Activated naive CD4-positive, alpha-beta T cell treated with anti-CD3 and anti-CD28 coated beads for 36 hours (primary cell): Measurements from ENCODE around the gene B3GALT6. TPM values are rescaled to one million over a fixed set of nuclear protein-coding genes. Genes with fewer than 3 reads are reported as not detected.

Source experiments
- CTCF ChIA-PET: fragments of 350-600 bp; sonication (Branson Sonifier 250); formaldehyde crosslinking; loops from one replicate; lab custom pipeline; 2021; ENCODE audit warnings: antibody characterized with exemption; lab: Charles Lee
- DNase-seq: peaks from one replicate; pipeline ENCODE4 v3.0.0-alpha.2; 2020
- H3K27ac Mint-ChIP-seq: one replicate; pipeline ENCODE4 v1.8.0; 2021; ENCODE audit warnings: mild to moderate bottlenecking, mixed read lengths
- H3K27me3 Mint-ChIP-seq: one replicate; pipeline ENCODE4 v1.8.0; 2021; ENCODE audit warnings: low read depth, mixed read lengths
- H3K36me3 Mint-ChIP-seq: one replicate; pipeline ENCODE4 v1.8.0; 2021; ENCODE audit warnings: low read depth, mixed read lengths
- H3K4me1 Mint-ChIP-seq: one replicate; pipeline ENCODE4 v1.8.0; 2021; ENCODE audit warnings: low read depth, mixed read lengths
- H3K4me3 Mint-ChIP-seq: one replicate; pipeline ENCODE4 v1.8.0; 2021; ENCODE audit warnings: mild to moderate bottlenecking, moderate library complexity, mixed read lengths
- H3K9me3 Mint-ChIP-seq: one replicate; pipeline ENCODE4 v1.8.0; 2021; ENCODE audit warnings: mixed read lengths
- intact Hi-C: fragments of 100-400 bp; cut with micrococcal nuclease; formaldehyde crosslinking; loops from one replicate; pipeline ENCODE4 v1.15.1; 2023
- total RNA-seq, 2 experiments: library from RNA; stranded (reverse); gene quantifications; one replicate each; pipeline ENCODE4 v1.2.3, GENCODE V29; 2021

The B3GALT6 gene
- total RNA-seq, 2 experiments from 2014 or later: 8.7 to 9.9 TPM

GRCh38 chr1:1239227-1239613, 7.2 kb downstream of the B3GALT6 start:
- H3K27ac Mint-ChIP-seq: no peak overlapping the region
- CTCF ChIA-PET: interaction anchor here (0.6 to 0.8 kb wide), 2 partner anchors 117 to 130 kb away, joined by 3 to 4 read pairs; no protein-coding TSS in a partner anchor
- H3K4me1 Mint-ChIP-seq: peaks cover 5% of the 10 kb centered on the region
- H3K9me3 Mint-ChIP-seq: no peaks in the 10 kb centered on the region
- H3K27me3 Mint-ChIP-seq: peaks cover 3% of the 10 kb centered on the region
- H3K4me3 Mint-ChIP-seq: no peak overlapping the region
- peaks cover 2% of the 10 kb centered on the region for H3K36me3 Mint-ChIP-seq
- DNase-seq: no peak
- intact Hi-C loops: loop anchor here (10.0 kb wide), 1 partner anchor 204 kb away; no protein-coding TSS in a partner anchor

DNA sequence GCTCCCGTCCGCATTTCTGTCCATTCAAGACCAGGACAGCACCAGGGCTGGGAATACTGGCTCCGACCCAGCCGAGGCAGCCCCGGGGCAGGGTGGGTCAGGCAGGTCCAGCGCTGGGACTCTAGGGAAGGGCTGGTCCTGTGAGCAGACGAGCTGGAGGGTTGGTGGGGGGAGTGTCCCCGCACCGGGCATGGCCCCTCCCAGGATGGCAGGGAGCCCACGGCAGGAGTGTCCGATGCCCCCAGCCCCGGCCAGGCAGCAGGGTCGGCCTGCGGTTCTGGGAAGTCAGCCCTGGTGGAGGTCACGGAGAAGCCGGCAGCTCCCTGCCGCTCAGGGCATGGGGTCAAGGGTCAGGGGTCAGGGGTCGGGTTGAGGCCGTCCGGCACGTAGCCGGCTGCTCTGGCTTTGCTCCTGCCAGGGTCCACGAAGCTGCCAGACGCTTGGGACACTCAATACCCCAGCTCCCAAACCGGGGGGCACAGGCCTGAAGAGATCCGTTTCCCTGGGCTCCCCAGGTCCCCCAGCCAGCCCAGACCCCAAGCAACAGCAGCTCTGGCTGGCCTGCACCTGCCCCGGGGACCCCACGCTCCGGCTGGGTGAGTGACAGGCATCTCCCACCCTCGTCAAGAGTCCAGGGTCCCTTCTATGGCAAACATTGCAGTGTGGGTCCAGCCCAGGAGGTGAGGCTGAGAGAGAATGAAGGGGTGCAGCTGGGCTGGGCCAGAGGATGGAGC, 7.7 kb downstream of the B3GALT6 start:
- H3K4me3 Mint-ChIP-seq: no peak overlapping the region
- H3K36me3 Mint-ChIP-seq: no peaks in the 10 kb centered on the region

DNA sequence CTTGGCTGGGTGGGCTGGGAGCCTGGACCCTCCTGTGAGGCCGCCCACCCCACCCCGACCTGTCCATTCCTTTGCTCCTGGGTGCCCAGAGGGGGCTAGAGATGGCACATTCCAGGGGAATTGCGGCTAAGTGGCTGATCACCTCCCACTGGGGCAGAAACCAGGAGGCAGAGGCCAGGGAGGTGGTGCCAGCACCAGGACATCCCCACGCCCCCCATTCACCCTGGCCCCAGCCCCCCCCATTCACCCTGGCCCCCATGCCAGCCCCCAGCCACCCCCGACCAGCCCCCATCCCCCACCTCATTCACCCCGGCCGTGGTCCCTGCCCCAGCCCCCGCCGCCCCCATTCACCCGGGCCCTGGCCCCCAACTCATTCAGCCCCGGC, 8.3 kb downstream of the B3GALT6 start:
- Mint-ChIP-seq H3K4me3 (no peak overlapping the region), H3K36me3 (no peaks in the 10 kb centered on the region), H3K27me3 (peaks cover 3% of the 10 kb centered on the region), H3K9me3 (no peaks in the 10 kb centered on the region), H3K27ac (no peak overlapping the region), H3K4me1 (no peaks in the 10 kb centered on the region)
- intact Hi-C loops: no loop called here
- no peak for DNase-seq
- CTCF ChIA-PET: no interaction called here

More for the DNA sequence above, 7.7 kb downstream of the B3GALT6 start:
- no peak overlapping the region for H3K27ac Mint-ChIP-seq
- intact Hi-C loops: loop anchor here (10.0 kb wide), 1 partner anchor 205 kb away; no protein-coding TSS in a partner anchor
- no peaks in the 10 kb centered on the region for H3K9me3 Mint-ChIP-seq
- H3K4me1 Mint-ChIP-seq: no peaks in the 10 kb centered on the region
- H3K27me3 Mint-ChIP-seq: peaks cover 3% of the 10 kb centered on the region
- no peak for DNase-seq
- CTCF ChIA-PET: interaction anchor here (0.6 to 0.8 kb wide), 2 partner anchors 117 to 130 kb away, joined by 3 to 4 read pairs; no protein-coding TSS in a partner anchor

- Mint-ChIP-seq H3K9me3 (no peaks in the 10 kb centered on the region), H3K36me3 (no peaks in the 10 kb centered on the region), H3K4me3 (no peak overlapping the region), H3K27me3 (peaks cover 4% of the 10 kb centered on the region), H3K4me1 (no peaks in the 10 kb centered on the region), H3K27ac (no peak overlapping the region)
- intact Hi-C loops: no loop called here
- CTCF ChIA-PET: no interaction called here
- DNase-seq: no peak
Observed at GRCh38 chr1:1240822-1241587, 9.0 kb downstream of the B3GALT6 start.

DNA sequence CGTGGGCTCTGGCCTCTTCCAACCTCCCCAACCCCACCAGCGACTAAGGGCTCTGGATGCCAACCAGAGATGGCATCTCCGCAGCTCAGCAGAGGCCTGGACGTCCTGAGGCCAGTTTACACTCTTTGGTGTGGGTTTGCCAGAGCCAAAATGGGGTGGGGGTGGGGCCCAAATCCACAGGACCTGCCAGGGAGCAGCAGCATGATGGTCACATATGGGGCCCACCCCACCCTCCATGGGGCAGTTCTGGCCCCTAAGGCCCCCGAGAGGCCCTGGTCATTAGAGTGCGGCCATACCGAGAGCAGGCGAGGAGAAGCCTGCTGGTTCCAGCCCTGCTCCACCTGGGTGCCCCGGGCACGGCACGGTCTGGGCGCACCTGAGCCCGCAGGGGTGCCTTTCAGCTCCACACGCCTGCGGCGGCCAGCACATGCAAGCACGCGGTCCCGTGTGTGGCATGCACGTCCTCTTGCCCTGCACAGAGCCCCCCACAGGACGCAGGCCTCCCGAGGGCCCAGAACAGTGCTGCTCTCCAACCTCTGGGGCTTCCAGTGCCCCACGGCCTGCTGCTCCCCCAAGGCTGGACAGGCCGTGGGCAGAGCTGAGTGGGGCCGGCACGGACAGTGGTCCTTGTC, 9.7 kb downstream of the B3GALT6 start:
- H3K27ac Mint-ChIP-seq: no peak overlapping the region
- no peak overlapping the region for H3K4me3 Mint-ChIP-seq
- peaks cover 5% of the 10 kb centered on the region for H3K27me3 Mint-ChIP-seq
- H3K4me1 Mint-ChIP-seq: no peaks in the 10 kb centered on the region
- intact Hi-C loops: no loop called here
- no peaks in the 10 kb centered on the region for H3K36me3 Mint-ChIP-seq
- CTCF ChIA-PET: interaction anchor here (0.8 to 1.2 kb wide), 2 partner anchors 9 to 119 kb away, joined by 3 to 4 read pairs; no protein-coding TSS in a partner anchor
- DNase-seq: no peak
- H3K9me3 Mint-ChIP-seq: no peaks in the 10 kb centered on the region

DNA sequence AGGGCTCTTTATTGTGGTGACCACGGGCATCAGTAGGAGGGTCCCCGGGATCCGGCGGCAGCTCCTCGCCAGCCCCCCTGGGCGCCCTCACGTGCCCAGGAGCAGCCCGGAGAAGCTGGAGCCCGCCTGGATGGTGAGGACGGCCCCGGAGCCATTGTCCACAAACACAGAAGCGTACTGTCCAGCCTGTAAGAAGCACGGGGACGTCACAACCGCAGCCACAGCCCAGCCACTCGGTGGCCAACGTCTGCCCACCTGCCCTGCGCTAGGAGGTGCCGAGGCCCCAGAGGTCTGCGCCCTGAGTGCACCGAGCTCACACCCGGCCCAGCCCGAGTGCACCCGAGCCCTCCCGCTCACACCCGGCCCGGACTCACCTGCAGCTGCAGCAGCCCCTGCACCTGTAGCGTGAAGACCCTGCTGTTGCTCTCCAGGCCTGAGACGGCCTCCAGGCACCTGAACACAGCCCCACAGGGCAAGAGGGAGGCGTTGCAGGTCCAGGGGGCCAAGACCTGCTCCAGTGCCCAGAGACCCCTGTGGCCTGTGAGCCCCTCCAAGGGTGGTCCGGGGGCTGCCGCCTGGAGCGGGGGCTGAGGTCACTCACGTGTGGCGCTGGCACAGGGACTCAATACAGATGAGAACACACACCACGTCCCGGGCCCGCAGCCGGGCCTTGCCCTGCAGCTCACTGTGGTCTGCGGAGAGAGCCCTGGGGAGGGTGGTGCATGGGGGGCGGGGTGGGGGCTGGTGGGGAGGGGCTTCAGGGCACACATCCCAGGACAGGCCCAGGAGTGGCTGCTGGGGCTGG, 10.6 kb downstream of the B3GALT6 start:
- no peak for DNase-seq
- CTCF ChIA-PET: interaction anchor here (0.8 to 1.2 kb wide), 2 partner anchors 8 to 120 kb away, joined by 3 to 4 read pairs; no protein-coding TSS in a partner anchor
- intact Hi-C loops: no loop called here
- Mint-ChIP-seq H3K27me3 (peaks cover 5% of the 10 kb centered on the region), H3K9me3 (no peaks in the 10 kb centered on the region), H3K27ac (no peak overlapping the region), H3K4me3 (no peak overlapping the region), H3K36me3 (no peaks in the 10 kb centered on the region), H3K4me1 (no peaks in the 10 kb centered on the region)

DNA sequence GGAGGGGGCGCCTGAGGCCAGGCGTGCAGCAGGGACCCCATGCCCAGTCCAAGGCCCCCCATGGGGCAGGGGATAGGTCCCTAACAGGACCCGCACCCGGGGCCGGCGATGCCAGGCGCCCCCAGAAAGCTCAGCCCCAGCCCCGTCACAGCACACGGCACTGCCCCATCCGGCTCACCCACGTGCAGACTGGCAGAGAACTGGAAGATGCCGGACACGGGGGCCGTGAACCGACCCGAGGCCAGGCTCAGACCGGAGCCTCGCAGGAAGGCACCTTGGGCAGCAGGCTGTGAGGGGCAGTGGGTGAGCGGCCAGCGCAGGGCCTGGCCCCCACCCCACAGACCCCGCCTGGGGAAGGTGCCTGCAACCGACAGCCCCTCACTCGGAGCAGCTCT, 11.2 kb downstream of the B3GALT6 start:
- Mint-ChIP-seq H3K4me1 (no peaks in the 10 kb centered on the region), H3K27ac (no peak overlapping the region), H3K4me3 (no peak overlapping the region), H3K9me3 (no peaks in the 10 kb centered on the region), H3K36me3 (no peaks in the 10 kb centered on the region), H3K27me3 (peaks cover 5% of the 10 kb centered on the region)
- CTCF ChIA-PET: no interaction called here
- DNase-seq: no peak
- intact Hi-C loops: no loop called here

DNA sequence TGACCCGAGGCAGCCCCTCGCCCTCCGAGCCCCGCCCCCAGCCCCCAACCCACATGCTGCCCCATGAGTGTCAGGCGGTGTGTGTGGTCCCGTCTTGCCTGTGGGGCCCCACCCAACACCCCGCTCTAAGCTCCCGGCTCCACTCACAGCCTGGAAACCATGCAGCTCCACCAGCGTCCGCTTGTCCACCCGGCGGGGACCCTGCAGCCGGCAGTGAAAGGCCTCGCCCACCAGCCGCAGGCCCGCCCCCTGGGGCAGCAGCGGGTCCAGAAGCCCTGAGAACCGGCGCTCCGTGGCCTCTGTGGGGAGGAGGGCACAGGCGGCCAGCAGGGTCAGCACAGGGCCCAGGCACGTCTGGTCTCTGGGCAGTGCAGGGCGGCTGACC, 11.8 kb downstream of the B3GALT6 start:
- no peak overlapping the region for H3K4me3 Mint-ChIP-seq
- no peaks in the 10 kb centered on the region for H3K9me3 Mint-ChIP-seq
- H3K27ac Mint-ChIP-seq: no peak overlapping the region
- DNase-seq: no peak
- H3K27me3 Mint-ChIP-seq: peaks cover 5% of the 10 kb centered on the region
- no peaks in the 10 kb centered on the region for H3K36me3 Mint-ChIP-seq
- CTCF ChIA-PET: no interaction called here
- intact Hi-C loops: no loop called here
- no peaks in the 10 kb centered on the region for H3K4me1 Mint-ChIP-seq

DNA sequence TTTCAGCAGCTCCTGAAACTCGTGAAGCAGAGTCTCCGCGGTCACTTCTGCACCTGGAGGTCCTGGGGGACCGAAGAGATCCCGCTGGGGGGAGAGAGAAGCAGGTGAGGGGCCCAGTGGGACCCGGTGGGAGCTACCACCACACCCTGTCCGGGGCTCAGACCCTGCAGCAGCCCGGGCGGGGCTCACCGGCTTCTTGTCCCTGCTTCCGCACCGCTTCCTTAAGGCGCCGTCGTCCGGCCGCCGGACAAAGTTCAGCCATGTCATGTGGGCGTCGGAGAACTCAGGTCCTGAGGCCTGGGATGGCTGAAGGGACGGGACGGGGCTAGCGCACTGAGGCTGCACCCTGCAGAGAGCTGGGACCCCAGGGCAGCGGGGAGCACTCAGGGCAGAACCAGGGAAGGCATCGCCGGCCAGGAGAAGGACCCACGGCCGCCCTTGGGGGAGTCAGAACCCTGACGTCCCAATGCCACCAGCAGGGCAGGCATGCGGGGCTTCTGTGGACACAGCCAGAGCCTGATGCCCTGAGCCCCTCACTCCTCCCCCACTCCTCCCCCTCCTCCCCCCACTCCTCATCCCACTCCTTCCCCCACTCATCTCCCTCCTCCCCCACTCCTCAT, 12.3 kb downstream of the B3GALT6 start:
- no peak for DNase-seq
- CTCF ChIA-PET: no interaction called here
- Mint-ChIP-seq H3K27ac (no peak overlapping the region), H3K36me3 (no peaks in the 10 kb centered on the region), H3K4me1 (no peaks in the 10 kb centered on the region), H3K27me3 (peaks cover 5% of the 10 kb centered on the region), H3K4me3 (no peak overlapping the region), H3K9me3 (no peaks in the 10 kb centered on the region)
- intact Hi-C loops: no loop called here

GRCh38 chr1:1245178-1245816, 13.3 kb downstream of the B3GALT6 start:
- Mint-ChIP-seq H3K36me3 (no peaks in the 10 kb centered on the region), H3K4me3 (no peak overlapping the region), H3K4me1 (peaks cover 8% of the 10 kb centered on the region), H3K9me3 (no peaks in the 10 kb centered on the region), H3K27me3 (peaks cover 5% of the 10 kb centered on the region), H3K27ac (no peak overlapping the region)
- DNase-seq: no peak
- intact Hi-C loops: no loop called here
- CTCF ChIA-PET: no interaction called here

DNA sequence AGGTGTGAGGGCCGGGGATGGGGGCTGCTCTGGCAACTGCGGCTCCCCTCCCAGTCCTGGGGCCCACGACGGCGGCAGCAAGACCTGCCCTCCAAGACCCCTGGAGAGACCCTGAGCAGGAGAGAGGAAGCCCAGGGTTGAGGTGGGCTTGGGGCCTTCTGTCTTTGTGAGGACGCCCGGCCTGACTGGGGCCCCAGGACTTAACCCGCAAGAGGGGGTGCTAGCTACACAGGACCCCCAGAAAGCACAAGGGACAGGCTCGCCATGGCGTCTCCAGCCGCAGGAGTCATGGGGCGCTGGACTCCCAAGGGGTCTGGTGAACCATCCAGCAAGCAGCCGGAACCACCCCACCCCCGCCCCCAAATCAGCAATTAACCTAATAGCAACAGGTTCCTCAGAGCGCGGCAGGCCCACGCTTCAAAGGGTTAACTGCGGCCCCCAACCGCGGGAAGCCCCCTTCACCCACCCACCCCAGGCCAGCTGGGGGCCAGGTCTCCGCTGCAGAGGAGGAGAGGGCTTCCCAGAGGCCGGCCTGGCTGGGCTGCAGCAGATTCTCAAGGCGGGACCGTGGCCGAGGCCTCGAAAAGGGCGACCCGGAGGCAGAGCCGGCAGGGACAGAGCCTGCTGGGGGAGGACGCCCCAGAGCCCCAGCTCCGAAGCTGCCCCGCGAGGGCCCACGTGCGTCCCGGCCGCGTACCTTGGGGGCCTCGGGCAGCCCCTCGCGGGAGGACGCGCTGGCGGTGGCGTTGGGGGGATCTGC, 14.0 kb downstream of the B3GALT6 start:
- peaks cover under 1% of the 10 kb centered on the region for H3K36me3 Mint-ChIP-seq
- H3K4me1 Mint-ChIP-seq: peaks cover 15% of the 10 kb centered on the region
- DNase-seq: no peak
- CTCF ChIA-PET: no interaction called here
- H3K27me3 Mint-ChIP-seq: peaks cover 2% of the 10 kb centered on the region
- no peak overlapping the region for H3K4me3 Mint-ChIP-seq
- no peaks in the 10 kb centered on the region for H3K9me3 Mint-ChIP-seq
- H3K27ac Mint-ChIP-seq: no peak overlapping the region
- intact Hi-C loops: no loop called here
